H1 (cell line): Measurements from ENCODE around the gene ONECUT2. TPM values are rescaled to one million over a fixed set of nuclear protein-coding genes. Genes with fewer than 3 reads are reported as not detected.

Experiments
- BCL11A ChIP-seq, 2 experiments: IDR thresholded peaks; one replicate each; pipeline ENCODE4 v1.6.1; 2011; ENCODE audit warnings: low read depth in 2 of 2, low read length in 2 of 2, mild to moderate bottlenecking in 2 of 2
- E2F6 ChIP-seq: IDR thresholded peaks from 2 replicates; pipeline ENCODE4 v1.6.1; 2012; ENCODE audit warnings: inconsistent platforms
- NANOG ChIP-seq: IDR thresholded peaks from 2 replicates; pipeline ENCODE4 v1.6.1; 2011; ENCODE audit warnings: low read length, low read depth, mild to moderate bottlenecking, inconsistent platforms; ENCODE audit not compliant: insufficient read depth, poor library complexity, severe bottlenecking
- polyA plus RNA-seq, 7 experiments: library from polyadenylated mRNA; depleted of rRNA in 3 of 7; stranded (reverse) in 5 of 7; unstranded in 2 of 7; fragments of >200 nt in 5 of 7; fragments of 200-250 nt in 2 of 7; gene quantifications; 1 replicate in 5 of 7; 2 replicates in 1 of 7; 4 replicates in 1 of 7; pipeline versions ENCODE4 v1.2.1 to v1.2.3, GENCODE V29; 2011 to 2013; ENCODE audit warnings: missing spikeins in 2 of 7, mixed read lengths in 2 of 7
- total RNA-seq: library from RNA; stranded (reverse); fragmentation: NEBNext Ultra II Directional; extraction: Animal tissue kit (Norgen Biotek cat#: 25700); gene quantifications from 2 replicates; pipeline ENCODE4 v1.2.1, GENCODE V29; 2021

ONECUT2 gene
- total and polyA plus RNA-seq, 2 of the 8 experiments (the other 6 are each of a cell fraction or from before 2014, with no cell fraction given), result 0.38 to 1.9 TPM

- TF ChIP-seq E2F6 (no peak), NANOG (no peak), BCL11A (IDR thresholded peaks at IDR 0.05; ENCODE audit: low read depth in 2 of 2, low read length in 2 of 2) (no peak)
These were observed 70.1 kb downstream of the ONECUT2 start (continued) for GRCh38 chr18:57505231-57505630.
